Liver (tissue), 9 donors: ENCODE results near the gene MEP1A. TPM values are rescaled to one million over a fixed set of nuclear protein-coding genes. Genes with fewer than 3 reads are reported as not detected.
"Not testable (repeated sequence)": the region's sequence is repeated elsewhere in the genome, so short reads cannot be mapped to it uniquely, and the experiment has no call there.

Experiments used
- DNase-seq: peaks from one replicate; pipeline ENCODE4 v3.0.0-alpha.2; 2017; ENCODE audit warnings: low spot score
- H3K27ac ChIP-seq, 2 donors: one replicate each; pipeline ENCODE4 v1.7.0; 2013; ENCODE audit warnings: inconsistent platforms in 2 of 2, low read length in 2 of 2, control low read depth in 1 of 2, low read depth in 1 of 2, mild to moderate bottlenecking in 1 of 2
- H3K27me3 ChIP-seq, 4 donors: one replicate each; pipeline versions ENCODE4 v1.6.1 to v1.7.0; 2013; ENCODE audit warnings: low read length in 3 of 4, inconsistent platforms in 1 of 4, mild to moderate bottlenecking in 1 of 4, moderate library complexity in 1 of 4; ENCODE audit not compliant: control insufficient read depth in 4 of 4, insufficient read depth in 4 of 4
- H3K36me3 ChIP-seq, 4 donors: one replicate each; pipeline versions ENCODE4 v1.6.1 to v1.7.0; 2013; ENCODE audit warnings: low read length in 3 of 4, mild to moderate bottlenecking in 3 of 4, low read depth in 1 of 4, moderate library complexity in 1 of 4; ENCODE audit not compliant: control insufficient read depth in 4 of 4, insufficient read depth in 3 of 4
- H3K4me1 ChIP-seq, 4 donors: one replicate each; pipeline versions ENCODE4 v1.6.1 to v1.7.0; 2013; ENCODE audit warnings: low read length in 3 of 4, mild to moderate bottlenecking in 3 of 4, moderate library complexity in 1 of 4; ENCODE audit not compliant: control insufficient read depth in 4 of 4, insufficient read depth in 4 of 4
- H3K4me3 ChIP-seq, 3 donors: one replicate each; pipeline versions ENCODE4 v1.6.1 to v1.7.0; 2013; ENCODE audit warnings: low read length in 3 of 3, control low read depth in 1 of 3, low read depth in 1 of 3, mild to moderate bottlenecking in 1 of 3
- H3K9ac ChIP-seq, 2 donors: one replicate each; pipeline ENCODE4 v1.7.0; 2013; ENCODE audit warnings: low read length in 2 of 2, mild to moderate bottlenecking in 2 of 2, moderate library complexity in 2 of 2, control low read depth in 1 of 2, low read depth in 1 of 2
- H3K9me3 ChIP-seq, 4 donors: one replicate each; pipeline versions ENCODE4 v1.6.1 to v1.7.0; 2013; ENCODE audit warnings: low read length in 3 of 4; ENCODE audit not compliant: control insufficient read depth in 4 of 4
- CTCF ChIP-seq: fragments of 150-350 bp; IDR thresholded peaks from 2 replicates; pipeline ENCODE4 v1.5.1; 2017; ENCODE audit warnings: improper control_type of control experiment, low read depth, low read length; ENCODE audit not compliant: missing input control
- EGR1 ChIP-seq, 2 donors: IDR thresholded peaks; 2 replicates each; pipeline ENCODE4 v1.6.1; 2016 to 2018; ENCODE audit warnings: antibody characterized with exemption in 2 of 2, low read depth in 2 of 2
- FOXA1 ChIP-seq: IDR thresholded peaks from 2 replicates; pipeline ENCODE4 v1.6.1; 2016; ENCODE audit warnings: antibody characterized with exemption
- HNF4A ChIP-seq, 2 donors: conservative IDR thresholded peaks; 2 replicates each; pipeline ENCODE4 v1.6.1; 2016; ENCODE audit warnings: antibody characterized with exemption in 2 of 2, mild to moderate bottlenecking in 2 of 2
- HNF4G ChIP-seq: IDR thresholded peaks from 2 replicates; pipeline ENCODE4 v1.6.1; 2016; ENCODE audit warnings: antibody characterized with exemption
- MAX ChIP-seq: IDR thresholded peaks from 2 replicates; pipeline ENCODE4 v1.6.1; 2016; ENCODE audit warnings: antibody characterized with exemption
- RAD21 ChIP-seq, 2 donors: IDR thresholded peaks; 2 replicates each; pipeline ENCODE4 v1.6.1; 2016; ENCODE audit warnings: antibody characterized with exemption in 2 of 2, mild to moderate bottlenecking in 2 of 2
- REST ChIP-seq: IDR thresholded peaks from 2 replicates; pipeline ENCODE4 v1.6.1; 2016; ENCODE audit warnings: antibody characterized with exemption, mild to moderate bottlenecking
- RXRA ChIP-seq, 2 donors: IDR thresholded peaks; 2 replicates each; pipeline ENCODE4 v1.6.1; 2017 to 2018; ENCODE audit warnings: antibody characterized with exemption in 2 of 2, mild to moderate bottlenecking in 1 of 2
- TAF1 ChIP-seq: conservative IDR thresholded peaks from 2 replicates; pipeline ENCODE4 v1.6.1; 2016; ENCODE audit warnings: antibody characterized with exemption, mild to moderate bottlenecking
- WGBS: extraction: QIAGEN DNeasy Blood & Tissue Kit; methylation state at CpG from one replicate; pipeline ENCODE4 v1.1.7; 2013; 5-methylcytosine and 5-hydroxymethylcytosine counted together
- polyA plus RNA-seq, 2 donors: library from polyadenylated mRNA; stranded (reverse) in 1 of 2; unstranded in 1 of 2; fragments of 200-250 nt in 1 of 2; fragments of >200 nt in 1 of 2; fragmentation: Nextera tagmentation in 1 of 2; extraction: Ambion mirVana in 1 of 2; gene quantifications; one replicate each; pipeline versions ENCODE4 v1.2.1 to v1.2.3, GENCODE V29; 2013 to 2015
- total RNA-seq, 2 donors: library from RNA; depleted of rRNA; stranded (reverse); fragments of >200 nt; gene quantifications; one replicate each; pipeline ENCODE4 v1.2.3, GENCODE V29; 2014
- donor health status: healthy.
- donor health status: healthy.
- donor health status: healthy.
- donor health status: healthy.
- donor health status: healthy.

The MEP1A gene
- total and polyA plus RNA-seq, 4 donors, result 0.01 to 1.8 (median 0.08) TPM; not detected in 1

GRCh38 chr6:46772016-46772415 lies 21.2 kb upstream of the MEP1A start (continued):
- no peak for TF ChIP-seq REST

- H3K4me1 ChIP-seq, result no peaks in the 10 kb centered on the region
- peak in 1 of 2 donors; percentile 22 for TF ChIP-seq RXRA (IDR thresholded peaks at IDR 0.05)
- no peak for TF ChIP-seq HNF4A (conservative IDR thresholded peaks at IDR 0.05)
- no peak for TF ChIP-seq EGR1 (IDR thresholded peaks at IDR 0.05; ENCODE audit: low read depth in 2 of 2)
Observed at GRCh38 chr6:46772762-46773161, 20.4 kb upstream of the MEP1A start.

GRCh38 chr6:46773201-46773855 lies 19.9 kb upstream of the MEP1A start:
- DNase-seq, result no peak
- Histone ChIP-seq H3K27me3 (no peaks in the 10 kb centered on the region), H3K9me3 (no peaks in the 10 kb centered on the region), H3K27ac (peak overlapping the region; percentile 12 to 19), H3K36me3 (no peaks in the 10 kb centered on the region), H3K4me1 (no peaks in the 10 kb centered on the region), H3K4me3 (no peak overlapping the region), H3K9ac (no peak overlapping the region)
- whole genome bisulfite sequencing, result 64% methylated on average over 1 of the region's 1 CpG
- no peak for TF ChIP-seq TAF1
- TF ChIP-seq HNF4G, result no peak
- no peak for TF ChIP-seq FOXA1
- no peak for TF ChIP-seq HNF4A (conservative IDR thresholded peaks at IDR 0.05)
- TF ChIP-seq CTCF, result no peak
- TF ChIP-seq MAX, result no peak
- no peak for TF ChIP-seq EGR1 (IDR thresholded peaks at IDR 0.05; ENCODE audit: low read depth in 2 of 2)
- TF ChIP-seq REST, result no peak
- TF ChIP-seq RAD21 (IDR thresholded peaks at IDR 0.05), result no peak

More at GRCh38 chr6:46772762-46773161, 20.4 kb upstream of the MEP1A start:
- no peak overlapping the region for H3K9ac ChIP-seq
- WGBS, result 79% methylated on average over 2 of the region's 2 CpGs
- peak overlapping the region; percentile 43 to 46 for H3K27ac ChIP-seq
- no peaks in the 10 kb centered on the region for H3K36me3 ChIP-seq
- no peak overlapping the region for H3K4me3 ChIP-seq
- no peaks in the 10 kb centered on the region for H3K27me3 ChIP-seq
- no peak for DNase-seq
- H3K9me3 ChIP-seq, result peaks cover 0 to under 1% (median 0%) of the 10 kb centered on the region in 4 donors

- H3K36me3 ChIP-seq, H3K9ac ChIP-seq, H3K27ac ChIP-seq, H3K9me3 ChIP-seq, H3K27me3 ChIP-seq, H3K4me3 ChIP-seq, DNase-seq, H3K4me1 ChIP-seq: not testable (repeated sequence)
- 97% methylated on average over 24 of the region's 24 CpGs for WGBS
Observed at GRCh38 chr6:46774736-46775135, 18.5 kb upstream of the MEP1A start.
